ENCODE results near the gene PDE8A.
"Not testable (repeated sequence)": the region's sequence is repeated elsewhere in the genome, so short reads cannot be mapped to it uniquely, and the experiment has no call there.

PDE8A gene

GRCh38 chr15:84960391-84961113 lies 21.1 kb upstream of the PDE8A start:
- DNase-seq (ENCODE audit: low spot score): no peak

GRCh38 chr15:84961114-84961452 lies 20.6 kb upstream of the PDE8A start:
- no peak for DNase-seq (ENCODE audit: low spot score)

- no peak for DNase-seq (ENCODE audit: low spot score)
Measured at GRCh38 chr15:84961707-84962106, 19.9 kb upstream of the PDE8A start.

- DNase-seq (ENCODE audit: low spot score): no peak
Measured at GRCh38 chr15:84962955-84963354, 18.7 kb upstream of the PDE8A start.

- no peak for DNase-seq (ENCODE audit: low spot score)
Measured at GRCh38 chr15:84967380-84967779, 14.3 kb upstream of the PDE8A start.

GRCh38 chr15:84968301-84968700 lies 13.4 kb upstream of the PDE8A start:
- no peak for DNase-seq (ENCODE audit: low spot score)

GRCh38 chr15:84969257-84969656 lies 12.4 kb upstream of the PDE8A start:
- DNase-seq (ENCODE audit: low spot score): no peak

- DNase-seq (ENCODE audit: low spot score): no peak
Measured at GRCh38 chr15:84970843-84971242, 10.8 kb upstream of the PDE8A start.

- DNase-seq (ENCODE audit: low spot score): no peak
Measured at GRCh38 chr15:84973492-84974460, 7.9 kb upstream of the PDE8A start.

- DNase-seq (ENCODE audit: low spot score): no peak
Measured at GRCh38 chr15:84975871-84976351, 5.7 kb upstream of the PDE8A start.

GRCh38 chr15:84976746-84977345 lies 4.8 kb upstream of the PDE8A start:
- no peak for DNase-seq (ENCODE audit: low spot score)

- DNase-seq (ENCODE audit: low spot score): no peak
Measured at GRCh38 chr15:84979651-84980050, 2.0 kb upstream of the PDE8A start.

- peak; percentile 80 for DNase-seq (ENCODE audit: low spot score)
Measured at GRCh38 chr15:84980196-84981053, 1.2 kb upstream of the PDE8A start.

GRCh38 chr15:84981054-84981710 lies 474 bp upstream of the PDE8A start:
- peak; percentile 96 for DNase-seq (ENCODE audit: low spot score)

GRCh38 chr15:84982301-84982920 lies 755 bp downstream of the PDE8A start:
- DNase-seq (ENCODE audit: low spot score): peak; percentile 45

- no peak for DNase-seq (ENCODE audit: low spot score)
Measured at GRCh38 chr15:84983294-84983693, 1.6 kb downstream of the PDE8A start.

GRCh38 chr15:84983711-84984110 lies 2.1 kb downstream of the PDE8A start:
- DNase-seq (ENCODE audit: low spot score): no peak

- DNase-seq (ENCODE audit: low spot score): no peak
Measured at GRCh38 chr15:84985158-84985557, 3.5 kb downstream of the PDE8A start.

GRCh38 chr15:84987351-84987750 lies 5.7 kb downstream of the PDE8A start:
- DNase-seq (ENCODE audit: low spot score): not testable (repeated sequence)

GRCh38 chr15:84987949-84988624 lies 6.4 kb downstream of the PDE8A start:
- DNase-seq (ENCODE audit: low spot score): peak; percentile 17
